Epithelial cell of esophagus (primary cell): ENCODE results near the gene EXOC7.

Experiments used
- DNase-seq: peaks from one replicate; pipeline ENCODE4 v3.0.0; 2010; ENCODE audit warnings: low read depth
- H3K4me3 ChIP-seq: 2 replicates; pipeline ENCODE4 v1.5.1; 2011; ENCODE audit warnings: mild to moderate bottlenecking, low read length, control low read depth
- CTCF ChIP-seq: IDR thresholded peaks from 2 replicates; pipeline ENCODE4 v1.5.1; 2011; ENCODE audit warnings: low read depth, mild to moderate bottlenecking, low read length, control low read depth, inconsistent platforms; ENCODE audit not compliant: insufficient read depth; ENCODE audit errors: missing control alignments

EXOC7 gene

GRCh38 chr17:76123749-76124581 is 20.4 kb upstream of the EXOC7 start:
- H3K4me3 ChIP-seq: no peak overlapping the region
- no peak for DNase-seq
- no peak for TF ChIP-seq CTCF

GRCh38 chr17:76123191-76123499 is 19.6 kb upstream of the EXOC7 start:
- no peak for DNase-seq
- H3K4me3 ChIP-seq: no peak overlapping the region
- TF ChIP-seq CTCF: no peak

GRCh38 chr17:76122431-76123190 is 19.0 kb upstream of the EXOC7 start:
- no peak for DNase-seq
- TF ChIP-seq CTCF: no peak
- no peak overlapping the region for H3K4me3 ChIP-seq

- peak overlapping the region; percentile 21 for H3K4me3 ChIP-seq
- no peak for DNase-seq
- TF ChIP-seq CTCF: no peak
Measured at GRCh38 chr17:76121932-76122430, 18.4 kb upstream of the EXOC7 start.

- no peak overlapping the region for H3K4me3 ChIP-seq
- TF ChIP-seq CTCF: no peak
- no peak for DNase-seq
Measured at GRCh38 chr17:76120658-76121008, 17.0 kb upstream of the EXOC7 start.

- no peak overlapping the region for H3K4me3 ChIP-seq
- no peak for DNase-seq
- TF ChIP-seq CTCF: no peak
Measured at GRCh38 chr17:76119409-76120371, 16.1 kb upstream of the EXOC7 start.
